GM20000 (cell line): ENCODE results near the gene CXCL8.

Experiments
- DNase-seq: peaks from one replicate; pipeline ENCODE4 v3.0.0; 2012; ENCODE audit warnings: low spot score
- TF ChIP-seq, protein P1 (sequence below): IDR thresholded peaks from 2 replicates; pipeline ENCODE4 v1.5.1; 2012; ENCODE audit warnings: mild to moderate bottlenecking, control low read depth; ENCODE audit errors: extremely low read depth, missing control alignments

Gene CXCL8

DNA sequence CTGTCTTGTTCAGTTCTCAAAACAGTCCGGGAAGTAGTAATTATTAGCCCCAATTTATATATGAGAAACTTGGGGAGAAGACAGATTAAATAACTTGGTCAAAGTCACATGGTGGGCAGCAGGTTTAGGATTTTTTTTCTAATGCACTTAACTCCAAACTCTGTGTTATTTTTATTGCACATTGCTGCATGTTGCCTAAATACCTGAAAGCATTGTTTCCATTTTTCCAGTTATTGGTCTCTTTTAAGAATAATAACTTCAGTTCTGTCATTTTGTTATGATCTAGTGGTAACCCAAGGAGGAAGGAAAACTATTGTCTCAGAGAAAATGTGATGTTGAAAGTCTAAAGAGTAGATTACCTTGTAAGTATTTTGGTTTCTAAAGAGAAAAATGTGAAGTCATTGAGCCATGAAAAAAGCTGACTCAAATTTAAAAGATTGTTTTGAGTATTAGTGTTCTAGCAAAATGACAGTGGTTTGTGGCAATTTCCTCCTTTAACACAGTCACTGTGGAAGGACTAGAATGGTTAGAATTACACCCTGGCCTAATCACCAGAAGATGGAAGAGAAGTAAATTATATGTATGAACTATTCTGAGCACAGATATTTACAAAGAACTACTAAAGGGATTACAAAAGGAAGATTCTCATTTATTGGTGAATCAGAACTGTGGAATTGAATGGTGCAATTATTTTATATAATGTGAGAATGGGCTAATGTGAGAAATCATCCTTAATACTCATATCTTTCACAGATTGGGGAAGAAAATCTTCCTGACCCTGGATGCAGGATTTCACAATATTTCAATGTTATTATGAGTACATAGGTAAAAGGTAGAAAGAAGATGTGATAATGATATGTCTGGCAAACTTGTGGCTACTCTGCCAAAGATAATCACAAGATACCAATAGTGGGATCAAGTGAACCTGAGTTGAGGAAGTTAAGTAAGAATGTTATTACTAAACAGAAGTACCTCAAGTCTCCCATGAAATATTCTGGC is 21.7 kb upstream of the CXCL8 start:
- peak; percentile 25 for DNase-seq
- TF ChIP-seq, protein P1, sequence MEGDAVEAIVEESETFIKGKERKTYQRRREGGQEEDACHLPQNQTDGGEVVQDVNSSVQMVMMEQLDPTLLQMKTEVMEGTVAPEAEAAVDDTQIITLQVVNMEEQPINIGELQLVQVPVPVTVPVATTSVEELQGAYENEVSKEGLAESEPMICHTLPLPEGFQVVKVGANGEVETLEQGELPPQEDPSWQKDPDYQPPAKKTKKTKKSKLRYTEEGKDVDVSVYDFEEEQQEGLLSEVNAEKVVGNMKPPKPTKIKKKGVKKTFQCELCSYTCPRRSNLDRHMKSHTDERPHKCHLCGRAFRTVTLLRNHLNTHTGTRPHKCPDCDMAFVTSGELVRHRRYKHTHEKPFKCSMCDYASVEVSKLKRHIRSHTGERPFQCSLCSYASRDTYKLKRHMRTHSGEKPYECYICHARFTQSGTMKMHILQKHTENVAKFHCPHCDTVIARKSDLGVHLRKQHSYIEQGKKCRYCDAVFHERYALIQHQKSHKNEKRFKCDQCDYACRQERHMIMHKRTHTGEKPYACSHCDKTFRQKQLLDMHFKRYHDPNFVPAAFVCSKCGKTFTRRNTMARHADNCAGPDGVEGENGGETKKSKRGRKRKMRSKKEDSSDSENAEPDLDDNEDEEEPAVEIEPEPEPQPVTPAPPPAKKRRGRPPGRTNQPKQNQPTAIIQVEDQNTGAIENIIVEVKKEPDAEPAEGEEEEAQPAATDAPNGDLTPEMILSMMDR: no peak

DNA sequence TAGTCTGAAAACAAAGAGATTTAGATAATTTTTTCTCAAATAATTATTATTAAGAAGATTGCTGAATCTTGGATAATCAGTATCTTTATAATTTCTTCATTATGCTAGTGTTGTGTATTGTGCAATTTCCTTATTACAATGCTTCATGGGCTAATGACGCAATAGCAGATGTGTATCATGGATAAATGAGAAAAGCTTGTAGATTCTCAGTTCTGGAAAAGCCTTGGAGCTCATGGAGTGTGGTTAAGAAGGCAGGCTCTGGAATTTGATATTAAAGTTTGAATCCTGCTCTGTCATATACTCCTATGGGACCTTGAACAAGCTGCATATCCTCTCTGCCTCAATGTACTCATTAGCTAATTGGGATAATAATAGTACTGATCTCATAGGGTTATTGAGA is 18.9 kb upstream of the CXCL8 start:
- TF ChIP-seq, protein P1: no peak
- no peak for DNase-seq

DNA sequence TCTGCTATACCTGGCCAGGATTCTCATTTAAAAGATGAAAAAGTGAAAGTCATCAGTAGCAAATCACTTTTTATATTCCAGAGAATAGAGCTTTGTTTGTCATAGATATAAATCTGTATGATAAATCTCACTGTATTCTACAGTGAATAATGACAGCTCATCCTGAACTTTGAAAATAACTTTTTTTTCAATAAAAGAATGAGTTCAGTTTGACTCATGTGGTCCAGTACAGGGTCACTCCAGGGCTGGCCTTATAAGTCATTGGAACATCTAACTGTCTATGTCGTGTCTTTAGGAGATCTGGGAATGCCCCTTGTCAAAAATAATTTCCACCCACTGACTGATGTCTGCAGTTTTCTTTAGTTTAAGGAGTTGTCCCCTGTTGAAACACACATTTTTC is 18.5 kb upstream of the CXCL8 start:
- no peak for DNase-seq
- TF ChIP-seq, protein P1: no peak

DNA sequence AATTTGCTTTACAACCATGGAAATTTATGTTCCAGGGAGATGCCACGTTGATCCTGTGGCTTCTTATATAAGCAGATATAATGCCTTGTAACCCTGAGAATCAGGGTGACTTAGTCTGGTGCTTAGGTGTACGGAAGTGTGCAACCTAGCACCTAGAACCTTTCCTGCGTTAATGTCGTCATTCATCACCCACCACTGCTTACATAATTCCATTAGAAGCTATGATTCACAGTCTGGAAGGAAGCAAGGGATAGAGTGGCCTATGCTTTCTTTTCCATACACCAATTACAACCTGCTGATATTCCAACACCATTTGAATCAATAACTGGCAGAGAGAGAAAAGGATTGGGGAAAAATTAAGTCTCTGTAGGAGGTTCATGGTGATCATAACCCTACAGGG is 17.3 kb upstream of the CXCL8 start:
- TF ChIP-seq, protein P1: no peak
- no peak for DNase-seq

DNA sequence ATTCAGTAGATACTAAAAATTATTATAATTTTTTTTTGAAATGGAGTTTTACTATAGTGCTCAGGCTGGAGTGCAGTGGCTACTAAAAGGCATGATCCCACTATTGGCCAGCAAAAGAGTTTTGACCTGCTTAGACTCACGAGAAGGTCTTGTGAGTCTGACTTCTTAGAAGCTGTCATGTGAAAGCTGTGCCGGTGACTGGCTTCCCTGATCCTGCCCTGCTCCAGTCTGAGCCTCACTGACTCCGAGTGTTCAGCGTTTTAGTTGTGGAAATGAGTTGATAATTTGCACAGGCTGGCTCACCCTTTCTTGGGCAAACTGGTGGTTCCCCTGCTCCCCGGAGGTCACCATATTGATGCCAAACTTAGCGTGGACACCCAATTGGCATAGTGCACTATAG is 16.4 kb upstream of the CXCL8 start:
- no peak for DNase-seq
- TF ChIP-seq, protein P1: no peak

DNA sequence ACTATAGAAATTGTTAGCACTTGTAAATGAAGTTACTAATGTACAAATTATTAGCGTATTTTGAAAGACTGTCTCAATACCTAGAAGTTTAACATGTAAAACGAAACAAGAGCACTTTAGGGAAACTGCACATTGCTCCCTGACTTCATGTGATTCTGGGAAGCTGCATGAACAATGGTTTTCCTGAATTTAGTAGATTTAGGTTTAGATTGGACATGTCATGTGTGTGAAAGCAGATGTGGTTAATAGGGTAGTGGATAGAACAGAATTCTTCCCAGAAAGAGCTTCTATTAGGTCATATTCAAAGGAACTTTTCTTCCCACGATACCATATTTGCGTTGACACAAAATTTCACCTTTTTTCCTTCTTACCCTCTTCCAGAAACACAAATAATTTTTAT is 14.9 kb upstream of the CXCL8 start:
- TF ChIP-seq, protein P1: no peak
- DNase-seq: no peak

DNA sequence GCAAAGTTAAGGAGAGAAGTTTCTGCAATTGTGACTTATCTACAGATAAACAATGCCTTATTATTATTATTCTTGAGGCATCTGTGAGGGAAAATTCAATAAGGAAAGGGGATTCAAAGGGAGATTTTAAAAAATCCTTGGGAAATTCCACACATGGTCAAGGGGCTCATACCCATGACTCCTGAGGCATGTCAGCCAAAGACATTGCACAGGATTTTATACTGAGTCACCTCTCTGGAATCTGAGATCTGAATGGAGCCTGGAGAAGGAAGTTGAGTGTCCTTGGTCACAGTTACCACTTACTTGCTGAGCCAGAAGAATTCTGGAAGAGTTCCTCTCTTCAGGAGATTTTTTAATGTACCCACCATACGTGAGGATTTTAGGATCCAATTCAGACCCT is 14.4 kb upstream of the CXCL8 start:
- no peak for DNase-seq
- TF ChIP-seq, protein P1: no peak
